SK-N-MC (cell line): ENCODE data around the gene MAZ.

Source experiments
- EZH2 ChIP-seq: fragments of 200-600 bp; sonication (generic); IDR thresholded peaks from one replicate; pipeline ENCODE4 v1.6.1; 2017; ENCODE audit warnings: antibody characterized with exemption
- POLR2AphosphoS5 ChIP-seq: IDR thresholded peaks from 2 replicates; pipeline ENCODE4 v1.6.1; 2012; ENCODE audit warnings: mild to moderate bottlenecking, low read depth, low read length, borderline replicate concordance

- TF ChIP-seq EZH2 (no peak), POLR2AphosphoS5 (no peak)
Measured at GRCh38 chr16:29841631-29842030, 35.3 kb downstream of the MAZ start.
